GM18526 (cell line): ENCODE data around the gene PTPN5.

Source experiments
- POLR2A ChIP-seq: IDR thresholded peaks from 3 replicates; pipeline ENCODE4 v1.6.1; 2011; ENCODE audit not compliant: insufficient read length; ENCODE audit errors: extremely low read depth

The PTPN5 gene

DNA sequence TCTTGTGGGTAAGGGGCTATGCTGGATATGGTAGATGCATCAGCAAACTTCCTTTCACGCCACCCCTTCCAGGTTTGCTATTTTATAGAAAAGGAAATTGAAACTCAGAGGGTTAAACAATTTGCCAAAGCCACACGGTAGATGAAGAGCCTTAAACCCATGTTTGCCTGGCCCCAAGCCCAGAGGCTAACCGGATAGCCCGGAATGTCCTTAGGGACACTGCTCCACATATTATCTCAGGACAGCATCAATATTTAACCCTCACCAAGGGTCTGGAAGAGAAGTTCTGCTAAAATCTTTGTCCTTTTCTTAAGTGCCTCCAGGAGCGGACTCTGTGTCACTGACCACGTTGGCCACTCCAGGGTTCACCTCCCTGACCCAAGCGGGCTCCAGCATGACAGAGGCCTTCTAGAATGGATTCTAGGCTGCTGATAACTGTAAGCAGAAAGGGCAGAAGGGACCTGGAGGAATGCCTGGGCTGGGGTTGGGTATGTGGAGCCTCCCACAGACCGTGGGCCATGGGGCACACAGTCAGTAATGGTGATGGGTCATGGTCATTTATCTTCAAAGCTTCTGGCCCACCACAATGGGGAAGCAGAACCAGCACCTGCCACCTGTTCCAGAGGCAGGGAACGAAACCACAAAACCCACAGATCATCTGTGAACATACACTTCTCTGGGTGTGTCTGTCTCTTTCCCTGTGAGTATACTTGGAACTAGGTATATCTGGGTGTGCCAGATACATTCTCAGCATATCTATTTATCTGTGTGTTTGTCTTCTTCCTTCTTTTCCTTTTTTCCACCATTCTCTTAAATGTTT lies 98.4 kb downstream of the PTPN5 start:
- no peak for TF ChIP-seq POLR2A

DNA sequence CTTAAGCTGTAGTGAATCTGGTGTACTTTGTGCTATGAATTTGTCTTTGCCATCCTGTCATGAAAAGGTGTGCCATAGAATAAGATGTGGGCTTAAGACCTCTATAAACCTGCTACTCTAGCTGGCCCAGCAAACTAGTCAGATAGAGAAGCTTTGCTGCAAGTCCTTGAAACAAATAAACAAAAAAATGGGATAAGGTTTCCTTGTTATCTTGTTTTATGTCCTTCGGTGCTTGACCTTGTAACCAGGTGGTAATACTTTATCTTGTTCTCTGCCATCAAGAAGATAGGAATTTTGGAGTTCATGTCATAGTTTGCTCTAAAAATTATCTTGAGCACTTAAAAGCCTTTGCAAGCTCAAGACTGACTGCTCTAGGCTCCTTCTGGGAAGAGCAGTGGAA lies 107.3 kb downstream of the PTPN5 start:
- TF ChIP-seq POLR2A, result no peak

DNA sequence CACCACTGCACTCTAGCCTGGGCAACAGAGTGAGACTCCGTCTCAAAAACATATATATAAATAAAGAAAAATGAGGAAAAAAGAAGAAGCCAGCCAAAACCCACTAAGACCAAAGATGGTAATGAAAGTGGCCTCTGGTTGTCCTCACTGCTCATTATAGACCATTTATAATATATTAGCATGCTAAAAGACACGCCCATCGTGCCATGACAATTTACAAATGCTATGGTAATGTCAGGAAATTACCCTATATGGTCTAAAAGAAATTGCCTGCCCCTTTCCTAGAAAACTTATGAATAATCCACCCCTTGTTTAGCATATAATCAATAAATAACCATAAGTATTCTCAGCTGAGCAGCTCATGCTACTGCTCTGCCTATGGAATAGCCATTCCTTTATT lies 109.1 kb downstream of the PTPN5 start:
- no peak for TF ChIP-seq POLR2A
